Heart left ventricle (tissue), 16 donors: ENCODE results near the gene TAP1. TPM values are rescaled to one million over a fixed set of nuclear protein-coding genes. Genes with fewer than 3 reads are reported as not detected.
"Not testable (repeated sequence)": the region's sequence is repeated elsewhere in the genome, so short reads cannot be mapped to it uniquely, and the experiment has no call there.

Experiments
- ATAC-seq, 4 donors: fragments of 200-7000 bp; cut with Tn5 transposase; one replicate each; pipeline ENCODE4 v1.9.1; 2020 to 2022; ENCODE audit warnings: moderate library complexity in 4 of 4, mild to moderate bottlenecking in 3 of 4, moderate number of reproducible peaks in 1 of 4
- DNase-seq, 5 donors: peaks; one replicate each; pipeline ENCODE4 v3.0.0-alpha.2; 2020
- H3K27ac ChIP-seq, 12 donors: fragments of 200-600 bp; sonication (generic) in 4 of 12; one replicate each; pipeline versions ENCODE4 v1.5.0 to v1.8.0; 2016 to 2022; ENCODE audit warnings: mild to moderate bottlenecking in 2 of 12
- H3K27me3 ChIP-seq, 9 donors: fragments of 200-600 bp; sonication (generic) in 2 of 9; one replicate each; pipeline versions ENCODE4 v1.5.1 to v1.8.0; 2016 to 2022; ENCODE audit warnings: mild to moderate bottlenecking in 3 of 9
- H3K36me3 ChIP-seq, 9 donors: fragments of 200-600 bp; sonication (generic) in 2 of 9; one replicate each; pipeline versions ENCODE4 v1.5.0 to v1.8.0; 2018 to 2022; ENCODE audit warnings: mild to moderate bottlenecking in 2 of 9
- H3K4me1 ChIP-seq, 12 donors: fragments of 200-600 bp; sonication (generic) in 4 of 12; one replicate each; pipeline versions ENCODE4 v1.5.0 to v1.8.0; 2016 to 2022; ENCODE audit warnings: mild to moderate bottlenecking in 3 of 12
- H3K4me3 ChIP-seq, 12 donors: fragments of 200-600 bp; sonication (generic) in 4 of 12; one replicate each; pipeline versions ENCODE4 v1.5.0 to v1.8.0; 2017 to 2022; ENCODE audit warnings: mild to moderate bottlenecking in 9 of 12, moderate library complexity in 4 of 12
- H3K9me3 ChIP-seq, 12 donors: fragments of 200-600 bp; sonication (generic) in 4 of 12; one replicate each; pipeline versions ENCODE4 v1.5.0 to v1.8.0; 2016 to 2022; ENCODE audit warnings: mild to moderate bottlenecking in 1 of 12
- POLR2A ChIP-seq, 2 donors: fragments of 450-650 bp; IDR thresholded peaks; one replicate each; pipeline ENCODE4 v1.6.1; 2017; ENCODE audit warnings: antibody characterized with exemption in 2 of 2, mild to moderate bottlenecking in 2 of 2, moderate library complexity in 2 of 2
- whole genome bisulfite sequencing, 4 donors: extraction: QIAGEN DNeasy Blood & Tissue Kit in 2 of 4; methylation state at CpG; one replicate each; pipeline versions ENCODE4 v1.1.5 to v1.1.7; 2013 to 2018; 5-methylcytosine and 5-hydroxymethylcytosine counted together
- intact Hi-C, 10 donors: fragments of 100-400 bp; cut with DNase I; formaldehyde crosslinking; loops; one replicate each; pipeline versions ENCODE4 v1.11.1 to v1.14.2; 2022
- polyA plus RNA-seq, 2 donors: library from polyadenylated mRNA; stranded (reverse); fragments of 200-250 nt; gene quantifications; one replicate each; pipeline ENCODE4 v1.2.3, GENCODE V29; 2013
- total RNA-seq, 9 donors: library from RNA; depleted of rRNA in 2 of 9; stranded (reverse); fragments of >200 nt in 2 of 9; fragmentation: NEBNext Ultra II Directional in 3 of 9; extraction: Animal tissue kit (Norgen Biotek cat#: 25700) in 3 of 9; gene quantifications; one replicate each; pipeline versions ENCODE4 v1.1.0 to v1.2.4, GENCODE V29; 2016 to 2023
- TF ChIP-seq, protein P1 (sequence below), 12 donors: fragments of 200-600 bp; sonication (generic) in 4 of 12; IDR thresholded peaks; one replicate each; pipeline versions ENCODE4 v1.5.0 to v1.8.0; 2018 to 2022; ENCODE audit warnings: antibody characterized with exemption in 12 of 12, mild to moderate bottlenecking in 5 of 12
- donor health status: ischemic (EF 13 %, LVEDD 7.1; RV severe dilation, severe dysfunction).
- donor health status: healthy with polysubstance abuse.
- donor health status: DM: no; HTN: yes; CAD: no.
- donor health status: DM: no; HTN: no; CAD: no.
- donor health status: ischemic (EF 25% LVEDD 6.9; RV normal size, moderate dysfunction).
- donor health status: ischemic (EF 25% LVEDD 5.7; RV mildly dilated, moderate dysfunction).
- donor health status: healthy.
- donor health status: DM: yes; HTN: yes; CAD: no.
- donor health status: ischemic (EF 35%, LVEDD 5.7; RV mildly dilated, moderate dysfunction).
- donor health status: nonischemic (EF 11% LVEDD 7.7; RV severe dilation, severe dysfunction).
- donor health status: DM: yes; HTN: yes; CAD: no.
- donor health status: PGD.
- donor health status: ischemic (EF 29% LVEDD 5.4; RV normal size, mild dysfunction).
- donor health status: nonischemic (EF 23%, LVEDD 6.1; RV moderate dilation, normal function).

The TAP1 gene
- total and polyA plus RNA-seq, 11 donors, result 15.1 to 207 (median 21.6) TPM

DNA sequence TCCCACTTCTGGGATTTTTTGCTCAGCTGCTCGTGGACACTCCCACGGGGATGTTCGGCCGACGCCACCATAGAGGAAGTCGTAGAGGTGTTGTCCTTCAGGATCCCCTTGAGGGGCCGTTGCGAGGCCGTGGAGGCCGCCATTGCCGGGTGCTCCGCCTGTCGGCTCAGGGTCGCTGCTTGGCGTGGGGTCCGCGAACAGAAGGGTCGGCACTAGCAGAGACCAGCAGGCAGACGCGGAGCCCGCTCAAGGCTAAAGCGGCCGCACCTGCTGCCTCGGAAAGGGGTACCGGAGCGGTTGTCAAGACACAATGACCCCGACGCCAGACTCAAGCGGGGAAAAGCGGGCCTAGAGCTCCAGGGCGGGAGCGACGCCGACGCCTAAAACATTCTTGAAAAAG, 26.2 kb upstream of the TAP1 start:
- Histone ChIP-seq H3K27ac (no peak overlapping the region), H3K4me3 (peak overlapping the region in 1 of 12 donors; percentile 1), H3K27me3 (peaks cover 0 to 21% (median 0%) of the 10 kb centered on the region in 9 donors), H3K4me1 (peaks cover 0 to 10% (median 0%) of the 10 kb centered on the region in 12 donors), H3K36me3 (no peaks in the 10 kb centered on the region), H3K9me3 (no peaks in the 10 kb centered on the region)
- WGBS, 4 donors, result 51 to 60% (median 55%) methylated on average over 35 of the region's 35 CpGs
- DNase-seq, result peak in 1 of 5 donors; percentile 60
- TF ChIP-seq, protein P1, sequence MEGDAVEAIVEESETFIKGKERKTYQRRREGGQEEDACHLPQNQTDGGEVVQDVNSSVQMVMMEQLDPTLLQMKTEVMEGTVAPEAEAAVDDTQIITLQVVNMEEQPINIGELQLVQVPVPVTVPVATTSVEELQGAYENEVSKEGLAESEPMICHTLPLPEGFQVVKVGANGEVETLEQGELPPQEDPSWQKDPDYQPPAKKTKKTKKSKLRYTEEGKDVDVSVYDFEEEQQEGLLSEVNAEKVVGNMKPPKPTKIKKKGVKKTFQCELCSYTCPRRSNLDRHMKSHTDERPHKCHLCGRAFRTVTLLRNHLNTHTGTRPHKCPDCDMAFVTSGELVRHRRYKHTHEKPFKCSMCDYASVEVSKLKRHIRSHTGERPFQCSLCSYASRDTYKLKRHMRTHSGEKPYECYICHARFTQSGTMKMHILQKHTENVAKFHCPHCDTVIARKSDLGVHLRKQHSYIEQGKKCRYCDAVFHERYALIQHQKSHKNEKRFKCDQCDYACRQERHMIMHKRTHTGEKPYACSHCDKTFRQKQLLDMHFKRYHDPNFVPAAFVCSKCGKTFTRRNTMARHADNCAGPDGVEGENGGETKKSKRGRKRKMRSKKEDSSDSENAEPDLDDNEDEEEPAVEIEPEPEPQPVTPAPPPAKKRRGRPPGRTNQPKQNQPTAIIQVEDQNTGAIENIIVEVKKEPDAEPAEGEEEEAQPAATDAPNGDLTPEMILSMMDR (IDR thresholded peaks at IDR 0.05), result no peak
- TF ChIP-seq POLR2A (IDR thresholded peaks at IDR 0.05), result no peak
- ATAC-seq, result no peak
- intact Hi-C loops, result no loop called here

DNA sequence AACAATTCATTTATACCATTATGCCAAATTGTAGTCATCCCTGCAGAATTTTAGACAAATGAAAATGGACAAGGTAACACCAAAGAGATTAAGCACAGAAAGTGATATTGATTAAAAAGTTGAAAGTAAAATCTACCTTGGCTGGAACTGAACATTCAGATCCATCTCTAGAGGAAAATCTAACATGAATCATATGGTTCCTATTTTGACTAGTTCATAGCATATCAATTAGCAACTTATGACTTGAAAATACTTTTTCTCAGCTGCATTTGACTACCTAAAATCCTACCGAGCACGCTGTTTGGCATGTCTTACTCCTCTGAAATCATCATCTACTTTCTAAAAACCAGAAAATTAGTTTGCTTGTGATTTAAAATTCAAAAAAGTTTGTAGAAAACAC, 23.1 kb upstream of the TAP1 start:
- Histone ChIP-seq H3K4me1 (no peaks in the 10 kb centered on the region), H3K36me3 (no peaks in the 10 kb centered on the region), H3K27me3 (peaks cover 0 to 21% (median 0%) of the 10 kb centered on the region in 9 donors), H3K9me3 (peaks cover 0 to 9% (median 0%) of the 10 kb centered on the region in 12 donors), H3K27ac (no peak overlapping the region), H3K4me3 (no peak overlapping the region)
- no peak for ATAC-seq
- 91 to 97% (median 95%) methylated on average over 2 of the region's 2 CpGs for WGBS, 4 donors
- intact Hi-C loops, result no loop called here
- no peak for DNase-seq
- no peak for TF ChIP-seq POLR2A (IDR thresholded peaks at IDR 0.05)
- TF ChIP-seq, protein P1 (IDR thresholded peaks at IDR 0.05), result no peak

DNA sequence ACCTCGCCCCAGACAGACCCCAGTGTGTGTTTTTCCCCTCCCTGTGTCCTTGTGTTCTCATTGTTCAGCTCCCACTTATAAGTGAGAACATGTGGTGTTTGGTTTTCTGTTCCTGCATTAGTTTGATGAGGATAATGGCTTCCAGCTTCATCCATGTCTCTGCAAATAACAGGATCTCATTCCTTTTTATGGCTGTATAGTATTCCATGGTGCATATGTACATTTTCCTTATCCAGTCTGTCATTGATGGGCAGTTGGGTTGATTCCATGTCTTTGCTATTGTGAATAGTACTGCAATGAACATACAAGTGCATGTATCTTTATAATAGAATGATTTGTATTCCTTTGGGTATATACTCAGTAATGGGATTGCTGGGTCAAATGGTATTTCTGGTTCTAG, 20.4 kb upstream of the TAP1 start:
- intact Hi-C loops, result loop anchor here in 2 of 10 donors (5.0 kb wide), 1 partner anchor 37 kb away; the partner anchor contains the start of gene TAP2 (in 2 of the 2)
- peaks cover 0 to 15% (median 0%) of the 10 kb centered on the region in 9 donors for H3K27me3 ChIP-seq
- not testable (repeated sequence) for DNase-seq, H3K4me1 ChIP-seq, ATAC-seq, H3K4me3 ChIP-seq, H3K9me3 ChIP-seq, H3K27ac ChIP-seq, H3K36me3 ChIP-seq
- WGBS, 4 donors, result 19 to 42% (median 37%) methylated on average over 1 of the region's 1 CpG

DNA sequence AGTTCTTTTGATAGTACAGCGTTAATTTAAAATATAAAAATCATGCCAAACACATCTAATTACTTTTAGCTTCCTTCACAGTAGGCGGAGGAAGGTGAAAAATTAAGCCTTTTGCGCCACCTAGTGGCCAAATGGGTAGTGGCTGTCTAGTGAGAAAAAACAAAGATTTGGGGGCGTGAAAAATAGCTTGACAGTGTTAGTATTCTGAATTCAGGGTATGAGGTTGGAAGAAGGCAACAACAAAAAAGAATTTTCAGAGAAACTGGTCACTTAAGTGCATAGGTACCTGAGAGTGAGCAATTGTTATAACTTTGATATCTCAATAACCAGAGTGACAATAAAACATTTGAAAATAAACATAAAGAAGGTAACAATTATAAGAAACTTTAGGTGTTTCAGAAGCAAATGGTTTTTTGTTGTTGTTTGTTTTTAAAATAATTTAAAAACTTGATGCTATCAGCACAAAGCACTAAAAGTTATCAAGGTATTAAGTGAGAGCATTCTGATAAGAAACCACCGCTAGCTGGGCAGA, 14.8 kb upstream of the TAP1 start:
- TF ChIP-seq POLR2A (IDR thresholded peaks at IDR 0.05), result no peak
- TF ChIP-seq, protein P1 (IDR thresholded peaks at IDR 0.05), result peak; percentile 90 to 99 (median 96)
- Histone ChIP-seq H3K36me3 (no peaks in the 10 kb centered on the region), H3K4me1 (peaks cover 0 to 13% (median 0%) of the 10 kb centered on the region in 12 donors), H3K27ac (no peak overlapping the region), H3K27me3 (peaks cover 0 to 6% (median 0%) of the 10 kb centered on the region in 9 donors), H3K4me3 (no peak overlapping the region), H3K9me3 (peaks cover 0 to 9% (median 0%) of the 10 kb centered on the region in 12 donors)
- ATAC-seq (peak in 3 of 4 donors; percentile 56 to 73 (median 69)), DNase-seq (peak; percentile 64 to 85 (median 78))
- intact Hi-C loops, result loop anchor here (1.0 to 10.0 kb wide), 9 partner anchors 30 to 456 kb away; partner anchors contain the start of gene TAP2 (in 3 of the 10)
- 11 to 17% (median 15%) methylated on average over 5 of the region's 5 CpGs for WGBS, 4 donors
